SK-N-SH treated with all-trans-retinoic acid at 6 μM for 48 hours (cell line): Measurements from ENCODE around the gene CAVIN1.

Experiments
- ATAC-seq: fragments of 200-7000 bp; cut with Tn5 transposase; 3 replicates; pipeline ENCODE4 v1.9.1; 2020; ENCODE audit warnings: mild to moderate bottlenecking, moderate library complexity
- ARNTL ChIP-seq: fragments of 450-650 bp; formaldehyde crosslinking; IDR thresholded peaks from 2 replicates; pipeline ENCODE4 v1.5.0; 2020; ENCODE audit warnings: low read depth, mild to moderate bottlenecking, moderate library complexity, borderline replicate concordance
- BACH2 ChIP-seq: fragments of 250-450 bp; sonication (Bioruptor Pico); IDR thresholded peaks from 2 replicates; pipeline ENCODE4 v1.9.0; 2021; ENCODE audit warnings: mild to moderate bottlenecking, borderline replicate concordance
- CREB5 ChIP-seq: fragments of 250-450 bp; sonication (Bioruptor Pico); IDR thresholded peaks from 2 replicates; pipeline ENCODE4 v1.5.1; 2020; ENCODE audit warnings: low read depth, mild to moderate bottlenecking, moderate library complexity
- CSDC2 ChIP-seq: fragments of 250-450 bp; sonication (Bioruptor Pico); IDR thresholded peaks from 2 replicates; pipeline ENCODE4 v1.5.0; 2020; ENCODE audit warnings: mild to moderate bottlenecking, moderate library complexity
- ESRRG ChIP-seq: fragments of 250-450 bp; sonication (Bioruptor Pico); IDR thresholded peaks from 2 replicates; pipeline ENCODE4 v1.6.1; 2021; ENCODE audit warnings: mild to moderate bottlenecking
- GLIS3 ChIP-seq: fragments of 250-450 bp; sonication (Bioruptor Pico); IDR thresholded peaks from 2 replicates; pipeline ENCODE4 v1.5.0; 2020; ENCODE audit warnings: mild to moderate bottlenecking, moderate library complexity
- ISL1 ChIP-seq: fragments of 250-450 bp; sonication (Bioruptor Pico); IDR thresholded peaks from 2 replicates; pipeline ENCODE4 v2.1.2; 2022; ENCODE audit warnings: mild to moderate bottlenecking, moderate library complexity
- OSR1 ChIP-seq: fragments of 250-450 bp; sonication (Bioruptor Pico); IDR thresholded peaks from 2 replicates; pipeline ENCODE4 v1.8.0; 2022; ENCODE audit warnings: moderate library complexity, mild to moderate bottlenecking, inconsistent platforms
- PATZ1 ChIP-seq: fragments of 250-450 bp; sonication (Bioruptor Pico); IDR thresholded peaks from 2 replicates; pipeline ENCODE4 v1.8.0; 2020; ENCODE audit warnings: mild to moderate bottlenecking, moderate library complexity, borderline replicate concordance
- POU6F1 ChIP-seq: fragments of 250-450 bp; sonication (Bioruptor Pico); IDR thresholded peaks from 2 replicates; pipeline ENCODE4 v1.8.0; 2021; ENCODE audit warnings: low read depth, mild to moderate bottlenecking, moderate library complexity, borderline replicate concordance
- PPARA ChIP-seq: fragments of 250-450 bp; sonication (Bioruptor Pico); IDR thresholded peaks from 2 replicates; pipeline ENCODE4 v1.5.0; 2020; ENCODE audit warnings: mild to moderate bottlenecking, borderline replicate concordance
- RARB ChIP-seq: fragments of 250-450 bp; sonication (Bioruptor Pico); IDR thresholded peaks from 2 replicates; pipeline ENCODE4 v1.8.0; 2021; ENCODE audit warnings: mild to moderate bottlenecking, moderate library complexity
- SNAI2 ChIP-seq: fragments of 250-450 bp; sonication (Bioruptor Pico); IDR thresholded peaks from 2 replicates; pipeline ENCODE4 v1.5.0; 2020; ENCODE audit warnings: mild to moderate bottlenecking, moderate library complexity
- TOX ChIP-seq: fragments of 250-450 bp; sonication (Bioruptor Pico); IDR thresholded peaks from 2 replicates; pipeline ENCODE4 v1.8.0; 2021; ENCODE audit warnings: mild to moderate bottlenecking, moderate library complexity, borderline replicate concordance
- TSHZ2 ChIP-seq: fragments of 250-450 bp; sonication (Bioruptor Pico); IDR thresholded peaks from 2 replicates; pipeline ENCODE4 v1.5.0; 2020; ENCODE audit warnings: mild to moderate bottlenecking, moderate library complexity
- ZFP3 ChIP-seq: fragments of 250-450 bp; sonication (Bioruptor Pico); IDR thresholded peaks from 2 replicates; pipeline ENCODE4 v1.5.0; 2020; ENCODE audit warnings: mild to moderate bottlenecking, moderate library complexity
- ZNF70 ChIP-seq: fragments of 450-650 bp; formaldehyde crosslinking; IDR thresholded peaks from 2 replicates; pipeline ENCODE4 v1.5.0; 2020; ENCODE audit warnings: mild to moderate bottlenecking, moderate library complexity
- ZNF8 ChIP-seq: fragments of 450-650 bp; formaldehyde crosslinking; IDR thresholded peaks from 2 replicates; pipeline ENCODE4 v1.5.0; 2020; ENCODE audit warnings: mild to moderate bottlenecking, moderate library complexity

Gene CAVIN1

GRCh38 chr17:42413464-42414040 is 9.5 kb downstream of the CAVIN1 start:
- TF ChIP-seq CSDC2 (no peak), TSHZ2 (CRISPR knock-in tag) (no peak), ZNF8 (CRISPR knock-in tag) (no peak), CREB5 (CRISPR knock-in tag) (no peak), ZNF70 (CRISPR knock-in tag) (no peak), ARNTL (no peak), ZFP3 (no peak), ISL1 (CRISPR knock-in tag) (no peak), BACH2 (CRISPR knock-in tag) (no peak), SNAI2 (no peak), TOX (no peak), RARB (CRISPR knock-in tag) (no peak), GLIS3 (CRISPR knock-in tag) (no peak)
- no peak for ATAC-seq

- no peak for ATAC-seq
- TF ChIP-seq ISL1 (CRISPR knock-in tag) (no peak), TSHZ2 (CRISPR knock-in tag) (no peak), RARB (CRISPR knock-in tag) (no peak), OSR1 (CRISPR knock-in tag) (no peak), PPARA (no peak), ZNF8 (CRISPR knock-in tag) (no peak), CSDC2 (no peak), BACH2 (CRISPR knock-in tag) (no peak), ZFP3 (no peak), CREB5 (CRISPR knock-in tag) (no peak), PATZ1 (no peak), ZNF70 (CRISPR knock-in tag) (no peak), ESRRG (CRISPR knock-in tag) (no peak), POU6F1 (no peak)
These were observed 11.0 kb downstream of the CAVIN1 start for GRCh38 chr17:42411905-42412679.
